ENCODE data around the gene PCDH9. TPM values are rescaled to one million over a fixed set of nuclear protein-coding genes. Genes with fewer than 3 reads are reported as not detected.

Gene PCDH9
- total RNA-seq, 4 donors from 2014 or later: 0.37 to 2.4 (median 1.5) TPM

DNA sequence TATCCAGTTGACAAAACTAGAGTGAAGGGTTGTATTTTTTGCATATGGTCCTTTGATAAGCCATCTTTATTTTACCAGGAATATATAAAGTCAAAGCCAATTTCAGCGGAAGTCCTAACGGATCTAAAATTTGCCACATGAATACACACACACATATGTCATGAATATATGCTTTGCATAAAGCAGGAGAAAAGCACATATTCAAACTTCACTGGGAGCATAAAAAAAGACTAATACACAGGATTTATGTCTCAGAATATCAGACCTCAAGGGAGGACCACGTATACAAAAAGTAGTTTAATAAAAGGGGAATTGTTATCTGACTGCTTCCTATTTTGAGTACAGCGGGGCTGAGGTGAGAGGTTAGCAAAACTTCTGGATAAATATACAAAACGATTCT lies 308.7 kb downstream of the PCDH9 start:
- no peaks in the 10 kb centered on the region for H3K4me1 ChIP-seq
- no peaks in the 10 kb centered on the region for H3K9me3 ChIP-seq
- intact Hi-C loops (cut with DNase I; ENCODE audit: low total_unique reads) (no loop called here), in situ Hi-C loops (cut with MboI; ENCODE audit: low pct_ligation_motif_present in 1 of 4, low pct_unique_long_range_greater_than_20kb in 1 of 4, low sequenced_read_pairs in 3 of 4) (no loop called here)
- DNase-seq: no peak
- 60 to 63% methylated on average over 5 of the region's 5 CpGs for WGBS, 2 donors (ENCODE audit: low coverage in 1 of 2)
- H3K27ac ChIP-seq: no peak overlapping the region
- no peaks in the 10 kb centered on the region for H3K36me3 ChIP-seq
- no peaks in the 10 kb centered on the region for H3K27me3 ChIP-seq
- H3K4me3 ChIP-seq: no peak overlapping the region
- TF ChIP-seq POLR2A (IDR thresholded peaks at IDR 0.05) (no peak), EP300 (IDR thresholded peaks at IDR 0.05; ENCODE audit: low read depth) (no peak), POLR2AphosphoS5 (IDR thresholded peaks at IDR 0.05) (no peak)
- TF ChIP-seq, protein P1, sequence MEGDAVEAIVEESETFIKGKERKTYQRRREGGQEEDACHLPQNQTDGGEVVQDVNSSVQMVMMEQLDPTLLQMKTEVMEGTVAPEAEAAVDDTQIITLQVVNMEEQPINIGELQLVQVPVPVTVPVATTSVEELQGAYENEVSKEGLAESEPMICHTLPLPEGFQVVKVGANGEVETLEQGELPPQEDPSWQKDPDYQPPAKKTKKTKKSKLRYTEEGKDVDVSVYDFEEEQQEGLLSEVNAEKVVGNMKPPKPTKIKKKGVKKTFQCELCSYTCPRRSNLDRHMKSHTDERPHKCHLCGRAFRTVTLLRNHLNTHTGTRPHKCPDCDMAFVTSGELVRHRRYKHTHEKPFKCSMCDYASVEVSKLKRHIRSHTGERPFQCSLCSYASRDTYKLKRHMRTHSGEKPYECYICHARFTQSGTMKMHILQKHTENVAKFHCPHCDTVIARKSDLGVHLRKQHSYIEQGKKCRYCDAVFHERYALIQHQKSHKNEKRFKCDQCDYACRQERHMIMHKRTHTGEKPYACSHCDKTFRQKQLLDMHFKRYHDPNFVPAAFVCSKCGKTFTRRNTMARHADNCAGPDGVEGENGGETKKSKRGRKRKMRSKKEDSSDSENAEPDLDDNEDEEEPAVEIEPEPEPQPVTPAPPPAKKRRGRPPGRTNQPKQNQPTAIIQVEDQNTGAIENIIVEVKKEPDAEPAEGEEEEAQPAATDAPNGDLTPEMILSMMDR (IDR thresholded peaks at IDR 0.05): no peak

DNA sequence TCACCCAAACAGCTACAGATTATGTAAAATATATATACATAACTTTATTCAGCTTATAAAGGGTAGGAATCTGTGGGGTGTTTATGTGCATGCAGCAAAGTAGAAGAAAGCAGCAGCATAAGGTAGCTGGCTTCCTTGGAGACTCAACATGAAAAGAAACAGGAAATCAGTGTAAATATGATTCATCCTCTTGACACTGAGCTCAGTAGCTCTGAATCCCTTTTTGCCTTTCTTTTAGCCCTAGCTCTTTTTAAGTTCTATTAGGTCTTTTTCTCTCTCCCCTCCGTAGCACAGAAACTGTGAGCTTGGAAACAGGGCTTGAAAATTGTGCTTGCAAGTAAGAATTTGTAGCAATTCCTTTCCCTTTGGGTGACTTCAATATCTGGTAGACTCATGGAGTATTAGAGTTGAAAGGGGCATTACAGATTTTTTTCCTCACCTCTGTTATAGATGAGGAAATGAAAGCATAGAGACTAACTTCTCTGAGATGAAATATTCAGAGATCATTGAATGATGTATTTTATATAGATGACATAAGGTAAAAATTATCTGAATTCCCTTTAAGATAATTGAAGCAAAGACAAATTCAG lies 314.4 kb downstream of the PCDH9 start:
- WGBS, 2 donors (ENCODE audit: low coverage in 1 of 2): 68% methylated on average over 1 of the region's 1 CpG; no CpG with 5 or more reads in 1 of the 2 donors
- no peaks in the 10 kb centered on the region for H3K27me3 ChIP-seq
- no peaks in the 10 kb centered on the region for H3K36me3 ChIP-seq
- no peaks in the 10 kb centered on the region for H3K4me1 ChIP-seq
- intact Hi-C loops (cut with DNase I; ENCODE audit: low total_unique reads) (no loop called here), in situ Hi-C loops (cut with MboI; ENCODE audit: low pct_ligation_motif_present in 1 of 4, low pct_unique_long_range_greater_than_20kb in 1 of 4, low sequenced_read_pairs in 3 of 4) (no loop called here)
- TF ChIP-seq EP300 (IDR thresholded peaks at IDR 0.05; ENCODE audit: low read depth) (no peak), POLR2A (IDR thresholded peaks at IDR 0.05) (no peak), POLR2AphosphoS5 (IDR thresholded peaks at IDR 0.05) (no peak)
- TF ChIP-seq, protein P1 (IDR thresholded peaks at IDR 0.05): no peak
- H3K4me3 ChIP-seq: no peak overlapping the region
- DNase-seq: no peak
- no peaks in the 10 kb centered on the region for H3K9me3 ChIP-seq
- H3K27ac ChIP-seq: no peak overlapping the region

DNA sequence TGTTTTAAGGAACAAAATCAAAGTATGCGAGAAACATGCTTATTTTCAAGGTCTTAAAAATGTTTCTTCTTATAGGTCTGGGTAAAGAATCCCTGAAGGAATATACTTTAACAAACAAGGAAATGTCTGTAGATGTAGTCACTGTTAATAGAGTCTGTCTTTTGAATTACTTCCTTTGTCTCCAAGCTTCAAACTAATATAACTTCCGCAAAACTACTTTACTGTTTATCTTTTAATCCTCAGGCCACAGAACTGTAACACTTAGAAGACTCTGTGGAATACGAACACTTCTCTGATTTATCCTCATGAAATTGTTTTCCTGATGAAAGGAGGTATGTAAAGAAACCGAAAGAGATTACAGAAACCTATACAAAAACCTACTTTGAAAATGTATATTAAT lies 316.0 kb downstream of the PCDH9 start:
- Histone ChIP-seq H3K9me3 (no peaks in the 10 kb centered on the region), H3K36me3 (no peaks in the 10 kb centered on the region), H3K27me3 (no peaks in the 10 kb centered on the region), H3K4me1 (no peaks in the 10 kb centered on the region), H3K27ac (no peak overlapping the region), H3K4me3 (no peak overlapping the region)
- WGBS, 2 donors (ENCODE audit: low coverage in 1 of 2): 53 to 61% methylated on average over 4 of the region's 4 CpGs
- DNase-seq: no peak
- in situ Hi-C loops (cut with MboI; ENCODE audit: low pct_ligation_motif_present in 1 of 4, low pct_unique_long_range_greater_than_20kb in 1 of 4, low sequenced_read_pairs in 3 of 4): no loop called here
- TF ChIP-seq POLR2A (IDR thresholded peaks at IDR 0.05) (no peak), EP300 (IDR thresholded peaks at IDR 0.05; ENCODE audit: low read depth) (no peak), POLR2AphosphoS5 (IDR thresholded peaks at IDR 0.05) (no peak)
- TF ChIP-seq, protein P1 (IDR thresholded peaks at IDR 0.05): no peak
- intact Hi-C loops (cut with DNase I; ENCODE audit: low total_unique reads): no loop called here

DNA sequence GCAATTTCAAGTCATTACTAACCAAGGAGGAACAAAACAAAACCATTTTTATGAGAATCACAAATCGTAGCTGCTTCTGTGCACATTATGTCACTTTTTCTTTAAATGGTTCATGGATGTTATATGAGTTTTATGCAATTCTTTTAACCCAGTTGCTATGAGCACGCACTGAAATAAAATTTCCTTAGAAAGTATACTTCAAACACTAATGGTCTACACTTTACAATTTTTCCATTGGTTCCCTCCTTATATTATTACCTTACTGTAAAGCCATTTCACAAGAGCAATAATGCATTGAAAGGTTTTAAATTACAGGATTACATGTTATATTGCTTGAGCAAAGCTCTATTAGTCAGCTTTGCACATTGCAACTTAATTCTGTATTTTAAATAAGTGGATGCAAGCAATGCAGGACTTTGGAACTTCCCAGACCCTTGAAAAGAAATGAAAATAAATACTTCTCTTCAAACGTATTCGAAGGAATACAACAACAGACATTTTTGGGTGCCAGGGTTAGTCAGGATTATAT lies 318.7 kb downstream of the PCDH9 start:
- Histone ChIP-seq H3K27me3 (no peaks in the 10 kb centered on the region), H3K36me3 (no peaks in the 10 kb centered on the region), H3K27ac (no peak overlapping the region), H3K4me1 (no peaks in the 10 kb centered on the region), H3K9me3 (no peaks in the 10 kb centered on the region), H3K4me3 (no peak overlapping the region)
- DNase-seq: no peak
- 74 to 77% methylated on average over 4 of the region's 4 CpGs for WGBS, 2 donors (ENCODE audit: low coverage in 1 of 2)
- intact Hi-C loops (cut with DNase I; ENCODE audit: low total_unique reads): no loop called here
- TF ChIP-seq POLR2AphosphoS5 (IDR thresholded peaks at IDR 0.05) (no peak), POLR2A (IDR thresholded peaks at IDR 0.05) (no peak), EP300 (IDR thresholded peaks at IDR 0.05; ENCODE audit: low read depth) (no peak)
- TF ChIP-seq, protein P1 (IDR thresholded peaks at IDR 0.05): no peak
- in situ Hi-C loops (cut with MboI; ENCODE audit: low pct_ligation_motif_present in 1 of 4, low pct_unique_long_range_greater_than_20kb in 1 of 4, low sequenced_read_pairs in 3 of 4): no loop called here
